Brain microvascular endothelial cell (primary cell): ENCODE measurements around the gene GRM8.

Experiments
- DNase-seq: peaks from one replicate; pipeline ENCODE4 v3.0.0-alpha.2; 2020
- H3K27ac ChIP-seq: fragments of 250-450 bp; sonication (Bioruptor Pico); 2 replicates; pipeline ENCODE4 v1.5.1; 2020; ENCODE audit warnings: mild to moderate bottlenecking, moderate library complexity
- H3K27me3 ChIP-seq: fragments of 250-450 bp; sonication (Bioruptor Pico); replicated peaks from 2 replicates; pipeline ENCODE4 v1.5.1; 2020; ENCODE audit warnings: mild to moderate bottlenecking
- H3K36me3 ChIP-seq: fragments of 250-450 bp; sonication (Bioruptor Pico); replicated peaks from 2 replicates; pipeline ENCODE4 v1.5.1; 2020; ENCODE audit warnings: mild to moderate bottlenecking
- H3K4me3 ChIP-seq: 2 replicates; pipeline ENCODE4 v1.5.1; 2011; ENCODE audit warnings: low read depth, mild to moderate bottlenecking, control low read depth, low read length, moderate library complexity
- CTCF ChIP-seq: IDR thresholded peaks from 2 replicates; pipeline ENCODE4 v1.5.1; 2011; ENCODE audit warnings: low read depth, mild to moderate bottlenecking, moderate library complexity, low read length, control low read depth, inconsistent platforms; ENCODE audit errors: missing control alignments
- in situ Hi-C: cut with HindIII; loops from 2 replicates; pipeline ENCODE4 v1.10.0; 2017; ENCODE audit warnings: low sequenced_read_pairs, low pct_ligation_motif_present

GRM8 gene

GRCh38 chr7:126819197-126819484, 433.6 kb downstream of the GRM8 start:
- Histone ChIP-seq H3K4me3 (no peak overlapping the region), H3K36me3 (no peaks in the 10 kb centered on the region), H3K27ac (no peak overlapping the region), H3K27me3 (no peaks in the 10 kb centered on the region)
- in situ Hi-C loops: no loop called here
- no peak for TF ChIP-seq CTCF
- DNase-seq: no peak

DNA sequence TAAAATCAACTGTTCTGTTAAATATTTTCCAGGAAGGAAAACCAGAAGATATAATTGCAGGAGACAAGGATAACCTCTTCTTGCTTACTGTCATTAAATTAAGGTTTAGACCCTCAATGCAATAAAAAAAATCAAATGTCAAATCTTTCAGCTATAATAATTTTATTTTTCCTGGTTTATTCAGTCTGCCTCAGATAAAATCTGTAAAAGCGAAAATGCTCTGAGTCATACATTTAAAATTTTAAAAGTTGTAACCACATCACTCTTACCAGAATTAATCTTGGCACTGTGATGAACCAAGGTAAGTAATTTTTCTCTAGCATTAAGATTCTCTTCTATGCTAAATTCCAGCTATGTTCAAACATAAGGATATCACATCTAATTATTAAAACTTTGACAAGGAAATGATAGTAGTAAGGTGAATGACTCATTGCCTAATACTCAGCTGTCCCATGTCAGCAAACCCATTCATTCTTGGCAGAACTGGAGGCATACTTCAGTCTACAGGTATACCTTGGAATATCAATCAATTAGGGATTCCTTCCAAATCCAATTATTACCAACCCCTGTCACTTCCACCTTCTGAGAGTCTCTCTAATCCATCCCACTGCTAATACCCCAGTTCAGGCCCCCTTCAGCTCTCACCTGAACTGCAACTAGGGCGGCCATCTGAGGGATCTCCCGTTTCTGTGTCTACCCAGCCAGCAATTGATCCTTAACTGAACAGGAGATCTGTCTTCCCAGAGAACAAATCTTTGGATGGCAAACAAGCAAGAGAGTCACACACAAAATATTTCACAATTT, 434.1 kb downstream of the GRM8 start:
- no peak overlapping the region for H3K27ac ChIP-seq
- H3K4me3 ChIP-seq: no peak overlapping the region
- no peaks in the 10 kb centered on the region for H3K36me3 ChIP-seq
- no peaks in the 10 kb centered on the region for H3K27me3 ChIP-seq
- DNase-seq: no peak
- in situ Hi-C loops: no loop called here
- no peak for TF ChIP-seq CTCF

GRCh38 chr7:126809188-126809587, 443.6 kb downstream of the GRM8 start:
- no peak for DNase-seq
- no peak overlapping the region for H3K4me3 ChIP-seq
- H3K27me3 ChIP-seq: no peaks in the 10 kb centered on the region
- H3K27ac ChIP-seq: no peak overlapping the region
- in situ Hi-C loops: no loop called here
- no peak for TF ChIP-seq CTCF
- no peaks in the 10 kb centered on the region for H3K36me3 ChIP-seq

GRCh38 chr7:126806614-126807013, 446.1 kb downstream of the GRM8 start:
- Histone ChIP-seq H3K4me3 (no peak overlapping the region), H3K27ac (no peak overlapping the region), H3K36me3 (no peaks in the 10 kb centered on the region), H3K27me3 (no peaks in the 10 kb centered on the region)
- DNase-seq: no peak
- in situ Hi-C loops: no loop called here
- no peak for TF ChIP-seq CTCF

GRCh38 chr7:126805351-126805750, 447.4 kb downstream of the GRM8 start:
- H3K36me3 ChIP-seq: no peaks in the 10 kb centered on the region
- in situ Hi-C loops: no loop called here
- TF ChIP-seq CTCF: no peak
- H3K27me3 ChIP-seq: no peaks in the 10 kb centered on the region
- no peak for DNase-seq
- H3K4me3 ChIP-seq: no peak overlapping the region
- H3K27ac ChIP-seq: no peak overlapping the region

DNA sequence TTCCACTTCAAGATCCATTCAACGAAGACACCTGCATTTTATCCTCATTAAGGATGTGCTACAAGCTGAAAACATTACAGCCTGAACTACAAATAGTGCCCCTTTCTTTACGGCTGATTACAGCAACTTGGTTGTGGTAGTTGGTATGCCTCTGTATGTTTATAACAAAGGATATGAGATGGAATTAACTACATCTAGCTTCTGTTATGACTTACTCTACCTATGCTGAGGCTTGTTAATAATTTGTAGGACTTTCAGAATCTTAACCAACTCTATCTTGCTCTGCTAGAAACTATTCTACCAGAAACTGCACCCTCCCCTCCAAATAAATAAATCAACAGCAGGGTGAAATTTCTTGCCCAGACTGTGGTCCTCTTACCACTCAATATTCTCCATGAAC, 448.1 kb downstream of the GRM8 start:
- no peak overlapping the region for H3K4me3 ChIP-seq
- no peak for DNase-seq
- no peak overlapping the region for H3K27ac ChIP-seq
- in situ Hi-C loops: no loop called here
- no peaks in the 10 kb centered on the region for H3K27me3 ChIP-seq
- no peaks in the 10 kb centered on the region for H3K36me3 ChIP-seq
- no peak for TF ChIP-seq CTCF
